Prostate gland (tissue), 2 donors: ENCODE results near the gene EIF5A.

Experiments used
- CTCF ChIP-seq, 4 experiments: fragments of 200-600 bp in 2 of 4; fragments of 450-650 bp in 2 of 4; sonication (generic) in 2 of 4; IDR thresholded peaks; 1 replicate in 3 of 4; 2 replicates in 1 of 4; pipeline ENCODE4 v1.5.1; 2016 to 2019; ENCODE audit warnings: antibody characterized with exemption in 4 of 4, mild to moderate bottlenecking in 2 of 4, moderate library complexity in 2 of 4
- POLR2AphosphoS5 ChIP-seq: sonication (generic); formaldehyde crosslinking; IDR thresholded peaks from one replicate; pipeline ENCODE4 v1.6.1; 2017; ENCODE audit warnings: antibody characterized with exemption

- no peak for TF ChIP-seq POLR2AphosphoS5
- TF ChIP-seq CTCF (IDR thresholded peaks at IDR 0.05) = no peak
Measured at GRCh38 chr17:7327501-7327900, 20.1 kb downstream of the EIF5A start.
